Activated CD8-positive, alpha-beta memory T cell treated with anti-CD3 and anti-CD28 coated beads, Interleukin-2, amount 50 U/mL, for 24 hours (primary cell): Measurements from ENCODE around the gene TMEM101.
"Not testable (repeated sequence)": the region's sequence is repeated elsewhere in the genome, so short reads cannot be mapped to it uniquely, and the experiment has no call there.

Experiments
- DNase-seq: peaks from one replicate; pipeline ENCODE4 v3.0.0-alpha.2; 2020; ENCODE audit errors: extremely low read depth

TMEM101 gene

DNA sequence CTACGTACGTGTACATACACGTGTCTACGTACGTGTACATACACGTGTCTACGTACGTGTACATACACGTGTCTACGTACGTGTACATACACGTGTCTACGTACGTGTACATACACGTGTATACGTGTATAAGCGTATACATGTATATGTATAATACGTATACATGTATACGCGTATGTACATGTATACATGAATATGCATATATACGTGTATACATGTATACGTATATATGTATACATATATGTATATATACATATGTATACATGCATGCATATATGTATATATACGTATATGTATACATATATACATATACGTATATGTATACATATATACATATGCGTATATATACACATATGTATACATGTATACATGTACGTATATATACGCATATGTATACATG lies 38.9 kb downstream of the TMEM101 start:
- no peak for DNase-seq

DNA sequence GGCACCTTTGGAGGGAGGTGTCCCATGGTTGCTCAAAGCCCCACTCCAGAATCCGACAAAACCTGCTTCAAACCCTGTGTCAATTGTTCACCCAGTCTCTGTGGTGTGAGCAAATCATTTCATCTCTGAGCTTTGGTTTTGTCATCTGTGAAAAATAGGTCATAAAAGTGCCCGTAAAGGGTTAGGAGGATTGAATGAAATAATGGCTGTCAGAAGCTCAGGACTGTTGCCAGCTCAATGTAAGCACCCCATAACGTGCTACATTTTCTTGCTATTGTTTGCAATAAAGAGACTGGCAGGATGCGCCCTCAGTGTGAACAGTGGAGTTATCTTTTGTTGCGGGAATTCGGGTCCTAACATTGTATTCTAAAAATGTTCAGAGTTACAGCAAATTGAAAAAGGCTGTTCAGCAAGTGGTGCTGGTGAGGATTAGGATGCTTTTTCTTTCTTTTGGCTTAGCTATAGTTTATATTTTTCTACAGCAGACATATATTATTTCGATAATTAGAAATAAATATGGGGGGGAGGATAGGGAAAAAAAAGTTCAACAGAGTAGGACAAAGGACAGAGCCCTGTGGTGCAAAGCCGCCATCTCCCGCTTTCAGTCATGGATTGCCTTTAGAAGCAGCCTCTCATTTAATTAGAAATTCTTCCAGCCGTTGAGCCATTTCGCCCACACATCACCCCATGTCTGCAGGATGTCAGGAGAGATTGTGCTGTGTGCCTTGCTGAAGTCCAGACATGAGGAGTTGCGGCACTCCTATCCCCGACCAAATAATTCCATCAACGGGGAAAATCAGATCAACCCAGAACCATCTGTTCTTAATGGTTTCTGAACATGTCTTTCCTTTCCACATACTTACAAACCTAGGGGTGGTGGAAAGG lies 40.1 kb downstream of the TMEM101 start:
- DNase-seq = no peak

DNA sequence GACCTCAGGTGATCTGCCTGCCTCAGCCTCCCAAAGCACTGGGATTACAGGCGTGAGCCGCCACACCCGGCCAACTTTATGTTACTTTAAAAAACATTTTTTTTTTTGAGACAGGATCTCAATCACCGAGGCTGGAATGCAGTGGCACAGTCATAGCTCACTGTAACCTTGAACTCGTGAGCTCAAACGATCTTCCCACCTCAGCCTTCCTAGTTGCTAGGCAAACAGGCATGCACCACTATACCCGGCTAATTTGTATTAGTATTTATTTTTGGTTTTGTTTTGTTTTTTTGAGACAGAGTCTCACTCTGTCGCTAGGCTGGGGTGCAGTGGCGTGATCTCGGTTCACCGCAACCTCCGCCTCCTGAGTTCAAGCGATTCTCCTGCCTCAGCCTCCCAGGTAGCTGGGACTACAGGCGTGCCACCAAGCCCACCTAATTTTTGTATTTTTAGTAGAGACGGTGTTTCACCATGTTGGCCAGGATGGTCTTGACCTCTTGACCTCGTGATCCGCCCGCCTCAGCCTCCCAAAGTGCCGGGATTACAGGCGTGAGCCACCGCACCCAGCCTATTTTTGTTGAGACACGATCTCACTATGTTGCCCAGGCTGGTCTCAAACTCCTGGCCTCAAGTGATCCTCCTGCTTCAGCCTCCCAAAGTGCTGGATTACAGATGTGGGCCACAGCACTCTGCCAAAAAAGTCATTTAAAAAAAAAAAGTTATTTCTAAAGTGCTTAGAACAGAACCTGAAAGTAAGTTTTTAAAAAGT lies 42.1 kb downstream of the TMEM101 start:
- DNase-seq = not testable (repeated sequence)

DNA sequence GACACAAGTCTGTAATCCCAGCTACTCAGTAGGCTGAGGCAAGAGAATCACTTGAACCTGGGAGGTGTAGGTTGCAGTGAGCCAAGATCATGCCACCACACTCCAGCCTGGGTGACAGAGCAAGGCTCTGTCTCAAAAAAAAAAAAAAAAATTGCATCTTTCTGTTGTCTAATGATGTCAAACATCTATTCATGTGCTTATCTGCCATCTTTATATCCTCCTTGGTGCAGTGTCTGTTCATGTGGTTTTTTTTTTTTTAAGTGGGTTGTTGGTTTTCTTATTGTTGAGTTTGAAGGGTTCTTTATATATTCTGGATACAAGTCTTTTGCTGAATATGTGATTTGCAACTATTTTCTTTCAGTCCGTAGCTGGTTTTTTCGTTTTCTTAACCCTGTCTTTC lies 43.3 kb downstream of the TMEM101 start:
- not testable (repeated sequence) for DNase-seq

DNA sequence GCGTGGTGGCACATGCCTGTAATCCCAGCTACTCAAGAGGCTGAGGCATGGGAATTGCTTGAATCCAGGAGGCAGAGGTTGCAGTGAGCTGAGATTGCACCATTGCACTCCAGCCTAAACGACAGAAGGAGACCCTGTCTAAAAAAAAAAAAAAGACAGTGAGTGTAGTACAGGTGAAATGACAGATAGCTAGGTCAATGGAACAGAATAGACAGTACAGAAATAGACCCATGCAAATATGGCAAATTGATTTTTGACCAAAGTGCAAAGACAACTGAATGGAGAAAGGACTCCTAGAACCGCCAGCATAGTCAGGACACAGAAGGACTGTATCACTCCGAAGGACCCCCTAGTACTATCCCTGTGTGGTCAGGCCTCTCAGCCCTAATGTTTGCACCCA lies 44.4 kb downstream of the TMEM101 start:
- no peak for DNase-seq

DNA sequence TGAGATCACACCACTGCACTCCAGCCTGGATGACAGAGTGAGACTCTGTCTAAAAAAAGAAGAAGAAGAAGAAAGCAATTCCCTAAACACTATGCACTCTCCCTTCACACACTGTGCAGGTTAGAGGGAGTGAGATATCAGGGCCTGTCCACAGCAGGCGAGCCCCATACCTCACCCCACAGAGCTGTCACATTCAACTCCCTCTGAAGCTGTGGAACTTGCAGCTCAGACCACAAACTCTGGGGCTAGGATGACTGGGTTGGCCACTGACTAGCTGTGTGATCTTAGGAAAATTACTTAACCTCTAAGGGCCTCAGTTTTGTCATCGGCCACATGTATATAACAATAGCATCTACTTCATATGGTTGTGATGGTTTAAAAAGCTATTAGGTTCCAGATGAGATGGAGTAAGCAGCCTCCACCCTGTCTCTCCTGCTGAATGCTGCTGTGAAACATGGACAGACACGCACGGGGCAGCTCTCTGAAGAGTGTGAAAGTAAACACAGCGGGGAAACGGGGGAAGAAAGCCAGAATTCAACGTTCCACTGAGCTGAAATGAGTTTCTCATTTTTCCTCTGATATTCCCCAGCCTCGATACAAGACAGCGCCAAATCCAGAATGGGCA lies 47.4 kb downstream of the TMEM101 start:
- no peak for DNase-seq

DNA sequence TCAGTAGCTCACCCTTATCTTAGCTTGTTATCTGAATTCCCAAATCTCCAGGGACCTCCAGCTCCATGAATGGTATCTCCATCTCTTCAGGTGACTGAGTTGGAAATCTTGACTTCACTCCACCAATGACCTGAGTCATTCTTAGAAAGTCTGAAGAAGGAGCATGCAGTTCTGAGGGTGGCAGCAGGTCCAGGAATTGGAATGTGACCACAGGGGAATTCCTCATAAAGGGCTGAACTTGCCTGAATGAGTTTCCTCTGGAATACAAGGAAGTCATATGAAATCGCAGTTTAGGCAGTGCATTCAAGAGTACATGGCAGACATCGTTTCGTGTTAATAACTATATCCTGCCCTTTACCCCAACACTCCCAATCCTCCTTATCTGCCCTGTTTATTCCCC lies 48.5 kb downstream of the TMEM101 start:
- DNase-seq = no peak

DNA sequence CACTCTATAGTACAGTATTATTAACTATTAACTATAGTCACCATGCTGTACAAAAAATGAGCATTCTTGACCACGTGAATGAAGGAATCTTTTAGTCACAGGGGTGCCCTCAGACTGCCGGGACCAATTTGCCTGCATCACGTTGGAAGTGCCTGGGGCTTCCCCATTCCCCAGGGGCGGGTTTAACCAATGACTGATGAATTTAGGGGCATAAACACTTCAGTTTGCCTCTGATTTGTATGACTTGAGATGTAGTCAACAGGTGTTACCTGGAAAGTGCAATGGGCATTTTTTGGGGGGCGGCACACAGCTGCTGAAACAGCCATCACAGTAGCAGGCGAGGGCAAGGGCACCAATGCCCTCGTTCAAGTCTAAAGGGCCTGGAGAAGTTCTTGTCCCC lies 52.3 kb downstream of the TMEM101 start:
- DNase-seq = no peak

DNA sequence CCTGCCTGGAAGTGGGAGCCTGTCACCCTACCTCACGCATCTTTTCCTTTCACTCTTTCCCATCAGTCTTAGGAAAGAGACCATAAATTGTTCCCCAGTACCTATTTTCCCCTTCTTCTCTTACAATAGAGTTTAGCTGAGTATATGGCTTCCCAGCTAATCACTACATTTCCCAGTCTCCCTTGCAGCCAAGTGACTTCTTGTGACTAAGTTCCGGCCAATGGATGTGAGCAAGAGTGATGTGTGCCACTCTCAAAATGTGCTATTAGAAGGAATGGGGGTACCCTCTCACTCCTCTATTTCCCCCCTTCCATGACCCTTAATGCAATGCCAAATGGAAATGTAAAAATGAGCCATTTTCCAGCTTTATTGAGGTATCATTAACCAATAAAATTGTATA lies 52.8 kb downstream of the TMEM101 start:
- DNase-seq = no peak

DNA sequence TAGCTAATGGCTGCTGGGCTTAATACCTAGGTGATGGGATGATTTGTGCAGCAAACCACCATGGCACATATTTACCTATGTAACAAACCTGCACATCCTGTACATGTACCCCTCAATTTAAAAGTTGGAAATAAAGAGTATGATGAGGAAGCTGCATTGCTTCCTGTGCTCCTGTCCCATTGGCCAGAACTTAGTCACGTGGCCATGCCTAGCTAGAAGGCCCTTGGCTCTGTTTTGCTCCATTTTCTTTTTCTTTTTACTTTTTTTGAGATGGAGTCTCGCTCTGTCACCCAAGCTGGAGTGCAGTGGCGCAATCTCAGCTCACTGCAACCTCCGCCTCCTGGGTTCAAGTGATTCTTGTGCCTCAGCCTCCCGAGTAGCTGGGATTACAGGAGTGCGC lies 53.5 kb downstream of the TMEM101 start:
- not testable (repeated sequence) for DNase-seq
